Suprapubic skin (tissue), 4 donors: Measurements from ENCODE around the gene L1CAM. TPM values are rescaled to one million over a fixed set of nuclear protein-coding genes. Genes with fewer than 3 reads are reported as not detected.

Source experiments
- DNase-seq, 2 donors: peaks; one replicate each; pipeline ENCODE4 v3.0.0-alpha.2; 2019; ENCODE audit warnings: low spot score in 2 of 2
- H3K27ac ChIP-seq: fragments of 200-600 bp; sonication (generic); one replicate; pipeline ENCODE4 v1.5.1; 2019
- H3K27me3 ChIP-seq: fragments of 200-600 bp; sonication (generic); one replicate; pipeline ENCODE4 v1.5.1; 2019
- H3K36me3 ChIP-seq: fragments of 200-600 bp; sonication (generic); one replicate; pipeline ENCODE4 v1.5.1; 2019
- H3K4me1 ChIP-seq: fragments of 200-600 bp; sonication (generic); one replicate; pipeline ENCODE4 v1.5.1; 2019
- H3K4me3 ChIP-seq: fragments of 200-600 bp; sonication (generic); one replicate; pipeline ENCODE4 v1.5.1; 2019; ENCODE audit warnings: mild to moderate bottlenecking
- H3K9me3 ChIP-seq: fragments of 200-600 bp; sonication (generic); one replicate; pipeline ENCODE4 v1.5.1; 2019
- EP300 ChIP-seq: sonication (generic); formaldehyde crosslinking; IDR thresholded peaks from one replicate; pipeline ENCODE4 v1.6.1; 2017; ENCODE audit warnings: antibody characterized with exemption
- POLR2A ChIP-seq, 2 donors: fragments of 450-650 bp; IDR thresholded peaks; one replicate each; pipeline ENCODE4 v1.6.1; 2017; ENCODE audit warnings: antibody characterized with exemption in 2 of 2, mild to moderate bottlenecking in 2 of 2, moderate library complexity in 2 of 2
- POLR2AphosphoS5 ChIP-seq, 3 donors: sonication (generic); formaldehyde crosslinking; IDR thresholded peaks; one replicate each; pipeline ENCODE4 v1.6.1; 2017; ENCODE audit warnings: antibody characterized with exemption in 3 of 3
- WGBS: methylation state at CpG from one replicate; pipeline ENCODE4 v1.1.5; 2018; 5-methylcytosine and 5-hydroxymethylcytosine counted together
- total RNA-seq, 4 donors: library from RNA; depleted of rRNA; stranded (reverse); fragments of >200 nt; gene quantifications; one replicate each; pipeline ENCODE4 v1.1.0, GENCODE V29; 2016
- TF ChIP-seq, protein P1 (sequence below), 2 donors: fragments of 200-600 bp in 1 of 2; fragments of 450-650 bp in 1 of 2; sonication (generic) in 1 of 2; IDR thresholded peaks; one replicate each; pipeline ENCODE4 v1.5.1; 2016 to 2019; ENCODE audit warnings: antibody characterized with exemption in 2 of 2, mild to moderate bottlenecking in 1 of 2, moderate library complexity in 1 of 2

L1CAM gene
- total RNA-seq, 4 donors from 2014 or later = 4.1 to 10.4 (median 8.5) TPM

DNA sequence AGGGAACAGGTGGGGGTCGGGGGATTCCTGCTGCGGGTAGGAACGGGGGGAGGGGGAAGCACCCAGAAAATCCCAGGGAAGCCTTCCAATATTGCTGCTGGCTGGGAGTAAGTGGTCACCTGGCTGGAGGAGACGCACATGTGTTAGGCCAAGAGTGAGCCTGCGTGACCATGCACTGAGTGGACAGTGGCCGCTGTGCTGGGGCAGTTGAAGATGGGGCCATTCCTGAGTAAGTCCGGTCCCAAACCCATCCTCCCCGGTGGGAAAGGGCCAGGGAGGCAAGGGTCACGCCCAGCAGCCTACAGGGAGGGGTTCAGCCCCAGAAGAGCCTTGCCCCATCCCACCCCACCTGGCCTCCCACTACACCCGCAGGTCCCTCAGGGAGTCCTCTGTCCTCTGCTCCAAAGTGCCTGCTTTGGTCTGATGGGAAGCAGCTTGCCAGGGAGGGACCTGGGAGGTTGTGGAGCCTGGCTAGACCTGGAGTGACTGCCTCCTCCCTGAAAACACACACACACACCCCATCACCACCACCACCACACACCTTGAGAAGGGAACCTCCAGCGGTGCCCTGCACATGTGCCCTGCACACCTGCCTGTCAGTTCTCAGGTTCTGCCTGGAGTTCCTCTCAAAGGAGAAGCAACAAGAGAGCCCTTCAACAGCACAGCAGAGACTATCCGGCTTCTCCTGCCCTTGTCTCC lies 6.1 kb downstream of the L1CAM start:
- 73% methylated on average over 5 of the region's 12 CpGs for WGBS
- TF ChIP-seq EP300 (no peak), POLR2AphosphoS5 (IDR thresholded peaks at IDR 0.05) (no peak), POLR2A (IDR thresholded peaks at IDR 0.05) (no peak)
- TF ChIP-seq, protein P1, sequence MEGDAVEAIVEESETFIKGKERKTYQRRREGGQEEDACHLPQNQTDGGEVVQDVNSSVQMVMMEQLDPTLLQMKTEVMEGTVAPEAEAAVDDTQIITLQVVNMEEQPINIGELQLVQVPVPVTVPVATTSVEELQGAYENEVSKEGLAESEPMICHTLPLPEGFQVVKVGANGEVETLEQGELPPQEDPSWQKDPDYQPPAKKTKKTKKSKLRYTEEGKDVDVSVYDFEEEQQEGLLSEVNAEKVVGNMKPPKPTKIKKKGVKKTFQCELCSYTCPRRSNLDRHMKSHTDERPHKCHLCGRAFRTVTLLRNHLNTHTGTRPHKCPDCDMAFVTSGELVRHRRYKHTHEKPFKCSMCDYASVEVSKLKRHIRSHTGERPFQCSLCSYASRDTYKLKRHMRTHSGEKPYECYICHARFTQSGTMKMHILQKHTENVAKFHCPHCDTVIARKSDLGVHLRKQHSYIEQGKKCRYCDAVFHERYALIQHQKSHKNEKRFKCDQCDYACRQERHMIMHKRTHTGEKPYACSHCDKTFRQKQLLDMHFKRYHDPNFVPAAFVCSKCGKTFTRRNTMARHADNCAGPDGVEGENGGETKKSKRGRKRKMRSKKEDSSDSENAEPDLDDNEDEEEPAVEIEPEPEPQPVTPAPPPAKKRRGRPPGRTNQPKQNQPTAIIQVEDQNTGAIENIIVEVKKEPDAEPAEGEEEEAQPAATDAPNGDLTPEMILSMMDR (IDR thresholded peaks at IDR 0.05) = no peak
- H3K9me3 ChIP-seq = no peaks in the 10 kb centered on the region
- H3K36me3 ChIP-seq = no peaks in the 10 kb centered on the region
- peaks cover 65% of the 10 kb centered on the region for H3K27me3 ChIP-seq
- H3K4me3 ChIP-seq = no peak overlapping the region
- peaks cover 4% of the 10 kb centered on the region for H3K4me1 ChIP-seq
- DNase-seq = no peak
- no peak overlapping the region for H3K27ac ChIP-seq

DNA sequence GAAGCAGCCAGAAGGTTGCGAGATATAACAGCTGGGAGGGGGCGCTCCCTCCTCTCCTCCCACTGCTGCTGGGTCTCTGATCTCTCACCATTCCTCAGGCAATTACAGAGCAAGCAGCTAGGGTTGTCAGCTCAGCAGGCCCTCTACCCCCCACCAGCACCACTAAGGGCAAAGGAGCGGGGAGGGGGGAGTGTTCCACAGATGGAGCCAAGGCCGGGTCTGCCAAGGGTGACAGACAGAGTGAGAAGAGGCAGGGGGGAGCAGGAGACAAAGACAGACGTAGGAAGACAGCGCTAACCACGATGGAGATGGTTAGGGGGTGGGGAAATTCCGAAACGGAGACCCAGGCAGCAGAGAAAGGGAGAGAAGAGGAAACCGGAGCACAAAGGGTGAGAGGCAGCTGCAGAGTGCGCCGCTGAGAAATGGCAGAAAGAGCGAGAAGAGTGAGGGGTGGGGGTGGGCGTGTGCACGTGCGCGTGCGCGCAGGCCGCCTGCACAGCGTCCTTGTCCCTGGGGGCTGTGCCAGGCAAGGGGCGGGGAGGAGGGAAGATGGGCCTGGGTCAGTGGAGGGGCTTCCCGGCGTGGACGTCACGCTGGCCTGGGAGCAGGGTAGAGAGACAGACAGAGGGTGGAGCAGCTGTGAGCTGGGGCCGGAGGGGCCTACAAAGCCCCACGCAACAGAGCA lies 6.9 kb downstream of the L1CAM start:
- H3K9me3 ChIP-seq = no peaks in the 10 kb centered on the region
- peaks cover 57% of the 10 kb centered on the region for H3K27me3 ChIP-seq
- 19% methylated on average over 28 of the region's 28 CpGs for WGBS
- H3K4me3 ChIP-seq = no peak overlapping the region
- H3K4me1 ChIP-seq = no peaks in the 10 kb centered on the region
- TF ChIP-seq POLR2A (IDR thresholded peaks at IDR 0.05) (no peak), POLR2AphosphoS5 (IDR thresholded peaks at IDR 0.05) (no peak), EP300 (no peak)
- TF ChIP-seq, protein P1 (IDR thresholded peaks at IDR 0.05) = no peak
- DNase-seq = no peak
- no peak overlapping the region for H3K27ac ChIP-seq
- H3K36me3 ChIP-seq = no peaks in the 10 kb centered on the region

DNA sequence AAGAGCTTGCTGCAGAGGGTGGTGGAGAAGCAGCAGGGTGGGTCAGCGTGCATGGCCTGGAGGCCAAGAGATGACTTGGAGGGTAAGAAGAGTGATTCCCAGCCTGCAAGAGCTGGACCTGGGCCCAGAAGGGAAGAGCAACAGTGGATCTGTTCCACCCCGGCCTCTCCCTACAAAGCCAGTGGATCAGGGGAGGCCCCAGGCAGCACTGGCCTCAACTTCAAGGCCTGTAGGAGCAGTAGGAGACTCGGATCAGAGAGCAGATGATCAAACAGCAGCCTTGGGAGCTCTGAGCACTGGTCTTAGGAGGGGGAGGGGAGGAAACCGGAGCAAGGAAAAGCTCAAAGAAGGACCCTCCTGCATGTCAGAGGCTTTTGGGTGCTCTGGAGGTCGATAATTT lies 7.6 kb downstream of the L1CAM start:
- Histone ChIP-seq H3K9me3 (no peaks in the 10 kb centered on the region), H3K27me3 (peaks cover 49% of the 10 kb centered on the region), H3K4me3 (no peak overlapping the region), H3K36me3 (no peaks in the 10 kb centered on the region), H3K27ac (no peak overlapping the region), H3K4me1 (no peaks in the 10 kb centered on the region)
- WGBS = 58% methylated on average over 3 of the region's 5 CpGs
- TF ChIP-seq, protein P1 (IDR thresholded peaks at IDR 0.05) = no peak
- no peak for DNase-seq

DNA sequence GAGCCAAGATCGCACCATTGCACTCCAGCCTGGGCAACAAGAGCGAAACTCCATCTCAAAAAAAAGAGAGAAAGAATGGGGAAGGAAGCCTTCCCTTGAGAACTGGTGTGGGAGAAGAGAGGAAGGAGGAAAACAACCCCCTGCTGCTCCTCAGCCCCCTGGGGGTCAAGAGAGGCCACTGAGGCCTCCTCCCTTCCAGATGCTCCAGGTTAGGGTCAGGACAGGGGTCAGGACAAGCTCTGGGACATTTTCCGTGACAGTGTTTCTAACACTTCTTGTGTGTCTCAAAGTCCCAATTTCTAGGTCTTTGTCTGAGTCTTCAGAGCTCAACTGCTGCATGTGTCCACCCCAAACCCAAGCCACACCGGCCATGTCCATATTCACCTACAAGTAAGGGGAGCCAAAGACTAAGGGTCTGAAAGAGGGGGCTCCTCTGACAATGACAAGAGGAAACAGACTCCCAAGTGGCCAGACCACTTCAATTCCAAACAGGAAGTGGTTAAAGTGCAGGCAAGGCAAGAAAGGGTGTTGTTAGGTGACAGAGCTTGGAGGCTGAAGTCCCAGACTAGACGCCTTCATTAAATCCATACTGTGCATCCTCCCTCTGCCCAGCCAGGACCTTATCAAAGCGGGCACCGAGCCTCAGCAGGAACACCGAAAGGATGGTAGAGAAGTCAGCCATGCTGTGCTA lies 8.3 kb downstream of the L1CAM start:
- Histone ChIP-seq H3K36me3 (no peaks in the 10 kb centered on the region), H3K4me3 (no peak overlapping the region), H3K27ac (no peak overlapping the region), H3K9me3 (no peaks in the 10 kb centered on the region), H3K27me3 (peaks cover 43% of the 10 kb centered on the region), H3K4me1 (no peaks in the 10 kb centered on the region)
- no peak for DNase-seq
- TF ChIP-seq POLR2AphosphoS5 (IDR thresholded peaks at IDR 0.05) (no peak), EP300 (no peak), POLR2A (IDR thresholded peaks at IDR 0.05) (no peak)
- TF ChIP-seq, protein P1 (IDR thresholded peaks at IDR 0.05) = no peak
- 88% methylated on average over 8 of the region's 8 CpGs for WGBS

DNA sequence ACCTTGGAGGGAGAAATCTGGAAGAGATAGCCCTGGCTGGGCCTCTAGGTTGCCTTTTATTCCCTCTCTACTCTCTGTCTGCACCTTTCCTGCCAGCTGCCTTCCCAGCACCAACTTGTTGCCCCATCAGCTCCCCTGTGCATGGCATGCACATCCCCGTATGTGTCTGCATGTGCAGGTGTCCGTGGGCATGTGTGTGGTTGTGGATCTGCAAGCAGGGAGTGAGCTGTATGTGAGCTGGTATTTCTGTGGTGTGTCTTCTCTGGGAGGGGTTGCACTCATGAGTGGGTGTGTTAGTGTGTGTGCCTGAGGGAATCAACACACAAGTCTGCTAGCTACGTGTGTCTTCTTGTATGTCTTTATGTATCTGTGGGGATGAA lies 9.9 kb downstream of the L1CAM start:
- 51% methylated on average over 3 of the region's 3 CpGs for WGBS
- H3K27me3 ChIP-seq = peaks cover 34% of the 10 kb centered on the region
- no peaks in the 10 kb centered on the region for H3K9me3 ChIP-seq

More for the DNA sequence above, 9.9 kb downstream of the L1CAM start:
- TF ChIP-seq POLR2AphosphoS5 (IDR thresholded peaks at IDR 0.05) (no peak), EP300 (no peak), POLR2A (IDR thresholded peaks at IDR 0.05) (no peak)
- TF ChIP-seq, protein P1 (IDR thresholded peaks at IDR 0.05) = no peak
- Histone ChIP-seq H3K4me1 (no peaks in the 10 kb centered on the region), H3K27ac (no peak overlapping the region), H3K36me3 (no peaks in the 10 kb centered on the region), H3K4me3 (no peak overlapping the region)
- peak in 1 of 2 donors; percentile 25 for DNase-seq
